ENCODE results near the gene PIK3CB. TPM values are rescaled to one million over a fixed set of nuclear protein-coding genes. Genes with fewer than 3 reads are reported as not detected.

Gene PIK3CB
- total RNA-seq, 1 donor from 2014 or later = 16.7 TPM

- DNase-seq (ENCODE audit: extremely low spot score, unreplicated experiment) = no peak
- no peak overlapping the region for H3K4me3 Mint-ChIP-seq (ENCODE audit: unreplicated experiment)
- TF ChIP-seq, protein P1, sequence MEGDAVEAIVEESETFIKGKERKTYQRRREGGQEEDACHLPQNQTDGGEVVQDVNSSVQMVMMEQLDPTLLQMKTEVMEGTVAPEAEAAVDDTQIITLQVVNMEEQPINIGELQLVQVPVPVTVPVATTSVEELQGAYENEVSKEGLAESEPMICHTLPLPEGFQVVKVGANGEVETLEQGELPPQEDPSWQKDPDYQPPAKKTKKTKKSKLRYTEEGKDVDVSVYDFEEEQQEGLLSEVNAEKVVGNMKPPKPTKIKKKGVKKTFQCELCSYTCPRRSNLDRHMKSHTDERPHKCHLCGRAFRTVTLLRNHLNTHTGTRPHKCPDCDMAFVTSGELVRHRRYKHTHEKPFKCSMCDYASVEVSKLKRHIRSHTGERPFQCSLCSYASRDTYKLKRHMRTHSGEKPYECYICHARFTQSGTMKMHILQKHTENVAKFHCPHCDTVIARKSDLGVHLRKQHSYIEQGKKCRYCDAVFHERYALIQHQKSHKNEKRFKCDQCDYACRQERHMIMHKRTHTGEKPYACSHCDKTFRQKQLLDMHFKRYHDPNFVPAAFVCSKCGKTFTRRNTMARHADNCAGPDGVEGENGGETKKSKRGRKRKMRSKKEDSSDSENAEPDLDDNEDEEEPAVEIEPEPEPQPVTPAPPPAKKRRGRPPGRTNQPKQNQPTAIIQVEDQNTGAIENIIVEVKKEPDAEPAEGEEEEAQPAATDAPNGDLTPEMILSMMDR (IDR thresholded peaks at IDR 0.05) = no peak
- H3K27ac Mint-ChIP-seq (ENCODE audit: unreplicated experiment) = no peak overlapping the region
- H3K4me1 Mint-ChIP-seq (ENCODE audit: unreplicated experiment) = no peaks in the 10 kb centered on the region
- peaks cover 5% of the 10 kb centered on the region for H3K9me3 Mint-ChIP-seq (ENCODE audit: unreplicated experiment)
- H3K36me3 Mint-ChIP-seq (ENCODE audit: unreplicated experiment) = peaks cover 18% of the 10 kb centered on the region
- no peaks in the 10 kb centered on the region for H3K27me3 Mint-ChIP-seq (ENCODE audit: unreplicated experiment)
Observed at GRCh38 chr3:138718849-138719248, 115.9 kb downstream of the PIK3CB start.

GRCh38 chr3:138717348-138717747 is 117.4 kb downstream of the PIK3CB start:
- TF ChIP-seq, protein P1 (IDR thresholded peaks at IDR 0.05) = no peak
- Mint-ChIP-seq H3K27ac (ENCODE audit: unreplicated experiment) (no peak overlapping the region), H3K36me3 (ENCODE audit: unreplicated experiment) (peaks cover 20% of the 10 kb centered on the region), H3K9me3 (ENCODE audit: unreplicated experiment) (peaks cover 5% of the 10 kb centered on the region), H3K4me3 (ENCODE audit: unreplicated experiment) (no peak overlapping the region), H3K4me1 (ENCODE audit: unreplicated experiment) (no peaks in the 10 kb centered on the region), H3K27me3 (ENCODE audit: unreplicated experiment) (no peaks in the 10 kb centered on the region)
- no peak for DNase-seq (ENCODE audit: extremely low spot score, unreplicated experiment)

DNA sequence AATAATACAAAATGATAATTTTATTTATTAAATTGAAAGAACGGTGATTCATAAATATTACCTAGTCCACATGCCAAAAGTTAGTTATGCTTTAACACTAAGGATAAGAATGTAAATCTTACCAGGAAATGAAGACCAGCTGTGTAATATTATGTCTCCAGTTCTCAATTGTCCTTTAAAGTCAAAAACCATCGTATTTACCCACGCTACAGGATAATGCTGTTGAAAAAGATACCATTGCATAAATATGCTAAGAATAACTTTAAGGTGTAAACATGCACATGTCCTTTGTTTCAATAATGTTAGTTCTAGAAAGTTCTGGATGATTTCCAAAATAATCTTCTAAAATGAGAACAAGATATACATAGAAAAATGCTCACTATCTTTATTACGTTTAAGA is 122.6 kb downstream of the PIK3CB start:
- H3K9me3 Mint-ChIP-seq (ENCODE audit: unreplicated experiment) = no peaks in the 10 kb centered on the region
- H3K27me3 Mint-ChIP-seq (ENCODE audit: unreplicated experiment) = no peaks in the 10 kb centered on the region
- H3K36me3 Mint-ChIP-seq (ENCODE audit: unreplicated experiment) = peaks cover 13% of the 10 kb centered on the region
- no peaks in the 10 kb centered on the region for H3K4me1 Mint-ChIP-seq (ENCODE audit: unreplicated experiment)
- H3K4me3 Mint-ChIP-seq (ENCODE audit: unreplicated experiment) = no peak overlapping the region
- DNase-seq (ENCODE audit: extremely low spot score, unreplicated experiment) = no peak
- H3K27ac Mint-ChIP-seq (ENCODE audit: unreplicated experiment) = no peak overlapping the region
- TF ChIP-seq, protein P1 (IDR thresholded peaks at IDR 0.05) = no peak

- Mint-ChIP-seq H3K4me3 (ENCODE audit: unreplicated experiment) (no peak overlapping the region), H3K36me3 (ENCODE audit: unreplicated experiment) (peaks cover 16% of the 10 kb centered on the region), H3K9me3 (ENCODE audit: unreplicated experiment) (no peaks in the 10 kb centered on the region), H3K4me1 (ENCODE audit: unreplicated experiment) (no peaks in the 10 kb centered on the region), H3K27me3 (ENCODE audit: unreplicated experiment) (no peaks in the 10 kb centered on the region), H3K27ac (ENCODE audit: unreplicated experiment) (no peak overlapping the region)
- TF ChIP-seq, protein P1 (IDR thresholded peaks at IDR 0.05) = no peak
- no peak for DNase-seq (ENCODE audit: extremely low spot score, unreplicated experiment)
Observed at GRCh38 chr3:138705675-138706074, 129.1 kb downstream of the PIK3CB start.

GRCh38 chr3:138696666-138697370 is 137.9 kb downstream of the PIK3CB start:
- no peak for DNase-seq (ENCODE audit: extremely low spot score, unreplicated experiment)
- Mint-ChIP-seq H3K4me3 (ENCODE audit: unreplicated experiment) (no peak overlapping the region), H3K4me1 (ENCODE audit: unreplicated experiment) (peaks cover 11% of the 10 kb centered on the region), H3K36me3 (ENCODE audit: unreplicated experiment) (peaks cover 6% of the 10 kb centered on the region), H3K27ac (ENCODE audit: unreplicated experiment) (no peak overlapping the region), H3K9me3 (ENCODE audit: unreplicated experiment) (no peaks in the 10 kb centered on the region), H3K27me3 (ENCODE audit: unreplicated experiment) (no peaks in the 10 kb centered on the region)
- TF ChIP-seq, protein P1 (IDR thresholded peaks at IDR 0.05) = no peak
